Endodermal cell (in vitro differentiated cells): Measurements from ENCODE around the gene DLK1. TPM values are rescaled to one million over a fixed set of nuclear protein-coding genes. Genes with fewer than 3 reads are reported as not detected.

Experiments
- DNase-seq: peaks from one replicate; pipeline ENCODE4 v3.0.0-alpha.2; 2017
- H3K27ac ChIP-seq: 2 replicates; pipeline ENCODE4 v1.5.1; 2013; ENCODE audit warnings: mild to moderate bottlenecking, low read depth, low read length, moderate library complexity
- H3K27me3 ChIP-seq: 2 replicates; pipeline ENCODE4 v1.6.1; 2013; ENCODE audit warnings: mild to moderate bottlenecking, low read length, moderate library complexity; ENCODE audit not compliant: insufficient read depth, control insufficient read depth, poor library complexity, severe bottlenecking
- H3K36me3 ChIP-seq: 2 replicates; pipeline ENCODE4 v1.7.0; 2013; ENCODE audit warnings: mild to moderate bottlenecking, low read length, moderate library complexity; ENCODE audit not compliant: control insufficient read depth, insufficient read depth
- H3K4me1 ChIP-seq: one replicate; pipeline ENCODE4 v1.7.0; 2013; ENCODE audit warnings: low read length; ENCODE audit not compliant: control insufficient read depth, insufficient read depth
- H3K4me3 ChIP-seq: 2 replicates; pipeline ENCODE4 v1.5.1; 2013; ENCODE audit warnings: mild to moderate bottlenecking, low read length, moderate library complexity
- H3K9ac ChIP-seq: 2 replicates; pipeline ENCODE4 v1.6.1; 2013; ENCODE audit warnings: mild to moderate bottlenecking, low read length, moderate library complexity; ENCODE audit not compliant: poor library complexity, severe bottlenecking; ENCODE audit errors: extremely low read depth
- H3K9me3 ChIP-seq: 2 replicates; pipeline ENCODE4 v1.6.1; 2013; ENCODE audit warnings: mild to moderate bottlenecking, low read length, moderate library complexity; ENCODE audit not compliant: control insufficient read depth
- H3K27ac Mint-ChIP-seq: 2 replicates; pipeline ENCODE4 v1.8.0; 2020; ENCODE audit warnings: mixed read lengths
- H3K27me3 Mint-ChIP-seq: 2 replicates; pipeline ENCODE4 v1.8.0; 2021; ENCODE audit warnings: mild to moderate bottlenecking, mixed read lengths; ENCODE audit not compliant: insufficient read depth
- H3K36me3 Mint-ChIP-seq: 2 replicates; pipeline ENCODE4 v1.8.0; 2020; ENCODE audit warnings: low read depth, mixed read lengths
- H3K4me1 Mint-ChIP-seq: 2 replicates; pipeline ENCODE4 v1.8.0; 2020; ENCODE audit warnings: mixed read lengths
- H3K4me3 Mint-ChIP-seq: 2 replicates; pipeline ENCODE4 v1.8.0; 2020; ENCODE audit warnings: mild to moderate bottlenecking, moderate library complexity, mixed read lengths
- H3K9me3 Mint-ChIP-seq: 2 replicates; pipeline ENCODE4 v1.8.0; 2020; ENCODE audit warnings: mild to moderate bottlenecking, mixed read lengths
- CTCF ChIP-seq: fragments of 200-600 bp; sonication (generic); conservative IDR thresholded peaks from 2 replicates; pipeline ENCODE4 v1.5.0; 2021; ENCODE audit warnings: antibody characterized with exemption, mild to moderate bottlenecking
- WGBS, 2 experiments: methylation state at CpG; one replicate each; pipeline versions ENCODE4 v1.1.5 to v1.1.7; 2013; ENCODE audit warnings: missing lambda C conversion rate in 2 of 2, mixed read lengths in 1 of 2; ENCODE audit not compliant: insufficient coverage in 1 of 2, insufficient read length in 1 of 2; 5-methylcytosine and 5-hydroxymethylcytosine counted together
- total RNA-seq, 2 donors: library from RNA; stranded (reverse); fragmentation: NEBNext Ultra II Directional in 1 of 2; extraction: Animal tissue kit (Norgen Biotek cat#: 25700) in 1 of 2; gene quantifications; 2 replicates in 1 of 2; 3 replicates in 1 of 2; pipeline ENCODE4 v1.2.1, GENCODE V29; 2021

Gene DLK1
- total RNA-seq, 2 donors from 2014 or later = 78.3 to 117 TPM

- Mint-ChIP-seq H3K4me3 (no peak overlapping the region), H3K36me3 (peaks cover 10% of the 10 kb centered on the region), H3K27ac (no peak overlapping the region), H3K4me1 (peaks cover 4% of the 10 kb centered on the region), H3K27me3 (peaks cover 2% of the 10 kb centered on the region), H3K9me3 (peaks cover 22% of the 10 kb centered on the region)
- no peaks in the 10 kb centered on the region for H3K4me1 ChIP-seq
- DNase-seq = peak; percentile 29
- no peak overlapping the region for H3K4me3 ChIP-seq
- H3K9me3 ChIP-seq = peaks cover 10% of the 10 kb centered on the region
- TF ChIP-seq CTCF = no peak
- 86% methylated on average over 9 of the region's 9 CpGs; no CpG with 5 or more reads in 1 of the 2 experiments for WGBS, 2 experiments
- H3K9ac ChIP-seq = no peak overlapping the region
- no peak overlapping the region for H3K27ac ChIP-seq
- H3K27me3 ChIP-seq = peaks cover 3% of the 10 kb centered on the region
- H3K36me3 ChIP-seq = no peaks in the 10 kb centered on the region
These were observed 46.0 kb downstream of the DLK1 start for GRCh38 chr14:100772607-100773165.

DNA sequence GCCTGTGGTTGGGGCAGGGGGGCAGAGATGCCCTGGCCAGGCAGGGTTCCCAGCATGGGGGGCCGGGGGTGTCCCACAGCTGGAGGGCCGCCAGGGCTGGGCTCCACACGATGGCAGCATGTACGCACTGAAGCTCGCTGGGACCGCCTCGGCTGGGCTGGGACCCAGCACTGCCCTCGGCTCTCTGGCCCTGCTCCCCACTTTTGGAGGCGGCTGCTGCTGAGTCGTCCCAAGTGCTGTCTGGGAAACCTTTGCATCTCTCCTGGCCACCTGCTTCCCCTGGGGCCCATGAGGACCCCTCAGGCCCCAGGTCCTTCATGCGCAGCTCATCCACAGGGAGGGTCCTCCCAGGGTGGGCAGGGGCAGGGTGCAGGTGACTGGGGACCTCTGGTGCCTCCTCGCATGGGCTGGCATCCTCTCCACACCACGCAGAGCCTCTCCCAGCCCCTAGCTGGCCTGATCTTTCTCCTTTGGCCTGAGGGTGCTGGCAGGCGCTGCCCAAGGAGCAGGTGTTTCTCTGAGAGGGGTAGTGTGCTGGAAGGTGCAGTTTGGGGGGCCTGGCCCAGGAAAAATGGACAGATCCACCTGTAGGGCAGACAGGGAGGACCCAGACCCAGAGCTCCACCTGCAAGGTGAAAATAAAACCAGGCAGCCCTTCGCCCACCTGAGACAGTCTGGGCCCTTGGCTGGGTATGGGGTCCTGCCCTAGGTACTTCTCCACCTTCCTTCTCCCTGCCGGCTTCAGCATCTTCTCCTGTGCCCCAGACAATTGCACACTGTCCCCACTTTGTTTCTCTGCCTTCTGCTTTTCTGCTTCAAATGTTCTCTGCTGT lies 46.9 kb downstream of the DLK1 start:
- H3K4me3 Mint-ChIP-seq = no peak overlapping the region

GRCh38 chr14:100774164-100774537 lies 47.5 kb downstream of the DLK1 start:
- Histone ChIP-seq H3K27me3 (no peaks in the 10 kb centered on the region), H3K27ac (no peak overlapping the region), H3K4me1 (no peaks in the 10 kb centered on the region), H3K36me3 (no peaks in the 10 kb centered on the region), H3K9ac (no peak overlapping the region), H3K9me3 (peaks cover 10% of the 10 kb centered on the region), H3K4me3 (no peak overlapping the region)
- peaks cover 10% of the 10 kb centered on the region for H3K36me3 Mint-ChIP-seq
- WGBS, 2 experiments = 93% methylated on average over 9 of the region's 9 CpGs; no CpG with 5 or more reads in 1 of the 2 experiments
- no peak overlapping the region for H3K27ac Mint-ChIP-seq
- H3K27me3 Mint-ChIP-seq = peaks cover 2% of the 10 kb centered on the region
- TF ChIP-seq CTCF = no peak
- peaks cover 3% of the 10 kb centered on the region for H3K4me1 Mint-ChIP-seq
- no peak overlapping the region for H3K4me3 Mint-ChIP-seq
- peaks cover 22% of the 10 kb centered on the region for H3K9me3 Mint-ChIP-seq
- DNase-seq = peak; percentile 28

More for the DNA sequence above, 46.9 kb downstream of the DLK1 start:
- TF ChIP-seq CTCF = no peak
- Mint-ChIP-seq H3K4me1 (peaks cover 4% of the 10 kb centered on the region), H3K9me3 (peaks cover 22% of the 10 kb centered on the region), H3K27ac (no peak overlapping the region), H3K27me3 (peaks cover 2% of the 10 kb centered on the region), H3K36me3 (peaks cover 10% of the 10 kb centered on the region)
- peaks cover 10% of the 10 kb centered on the region for H3K9me3 ChIP-seq
- H3K36me3 ChIP-seq = no peaks in the 10 kb centered on the region
- no peaks in the 10 kb centered on the region for H3K27me3 ChIP-seq
- no peaks in the 10 kb centered on the region for H3K4me1 ChIP-seq
- H3K9ac ChIP-seq = no peak overlapping the region
- H3K27ac ChIP-seq = no peak overlapping the region
- no peak overlapping the region for H3K4me3 ChIP-seq
- DNase-seq = peak; percentile 34
- 90 to 97% methylated on average over 10 to 16 of the region's 16 CpGs for WGBS, 2 experiments
